Hepatocyte (in vitro differentiated cells): ENCODE measurements around the gene PDRG1.

ENCODE experiments used
- CTCF ChIP-seq: fragments of 200-600 bp; sonication (generic); IDR thresholded peaks from 2 replicates; pipeline ENCODE4 v1.5.1; 2016; ENCODE audit warnings: antibody characterized with exemption, mild to moderate bottlenecking; ENCODE audit not compliant: poor library complexity
- EZH2 ChIP-seq: fragments of 200-600 bp; sonication (generic); IDR thresholded peaks from 2 replicates; pipeline ENCODE4 v1.6.1; 2016; ENCODE audit warnings: antibody characterized with exemption, mild to moderate bottlenecking, borderline replicate concordance

- TF ChIP-seq CTCF, result no peak
- no peak for TF ChIP-seq EZH2
These were observed 29.3 kb downstream of the PDRG1 start for GRCh38 chr20:31922588-31922987.
